Skin of body (tissue), 2 donors: ENCODE measurements around the gene GNAT2. TPM values are rescaled to one million over a fixed set of nuclear protein-coding genes. Genes with fewer than 3 reads are reported as not detected.

Experiments used
- DNase-seq: peaks from one replicate; lab custom pipeline; 2025; lab: John Stamatoyannopoulos, UW
- total RNA-seq: library from RNA; depleted of rRNA; stranded (reverse); fragments of >200 nt; gene quantifications from one replicate; pipeline ENCODE4 v1.2.3, GENCODE V29; 2014

The GNAT2 gene
- total RNA-seq, 1 donor from 2014 or later: not detected

DNA sequence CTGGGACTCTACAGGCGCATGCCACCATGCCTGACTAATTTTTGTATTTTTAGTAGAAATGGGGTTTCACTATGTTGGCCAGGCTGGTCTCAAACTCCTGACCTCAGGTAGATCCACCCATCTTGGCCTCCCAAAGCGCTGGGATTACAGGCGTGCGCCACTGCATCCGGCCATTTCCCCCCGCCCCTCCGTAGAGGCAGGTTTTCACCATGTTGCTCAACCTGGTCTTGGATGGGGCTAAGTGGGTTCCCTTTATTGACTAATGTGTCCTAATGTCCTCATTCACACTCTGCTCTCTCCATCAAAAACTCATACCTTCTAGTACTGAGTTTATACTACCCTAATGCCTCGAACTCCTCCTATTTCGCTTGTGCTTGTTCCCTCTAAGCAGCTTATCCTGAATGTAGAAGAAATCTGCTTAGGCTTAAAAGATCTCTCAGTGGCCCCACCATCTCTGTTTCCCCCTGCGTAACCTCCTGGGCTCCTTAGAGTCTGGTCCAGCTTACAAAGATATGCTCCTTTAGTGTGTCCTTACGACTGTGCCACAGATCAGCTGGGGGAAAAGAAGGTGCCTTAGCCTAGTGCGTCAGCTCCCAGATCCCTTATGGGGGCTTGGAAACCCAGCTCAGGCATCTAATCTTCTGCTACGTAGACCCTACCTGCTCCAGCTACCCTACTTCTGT, 8.0 kb downstream of the GNAT2 start:
- DNase-seq: no peak

DNA sequence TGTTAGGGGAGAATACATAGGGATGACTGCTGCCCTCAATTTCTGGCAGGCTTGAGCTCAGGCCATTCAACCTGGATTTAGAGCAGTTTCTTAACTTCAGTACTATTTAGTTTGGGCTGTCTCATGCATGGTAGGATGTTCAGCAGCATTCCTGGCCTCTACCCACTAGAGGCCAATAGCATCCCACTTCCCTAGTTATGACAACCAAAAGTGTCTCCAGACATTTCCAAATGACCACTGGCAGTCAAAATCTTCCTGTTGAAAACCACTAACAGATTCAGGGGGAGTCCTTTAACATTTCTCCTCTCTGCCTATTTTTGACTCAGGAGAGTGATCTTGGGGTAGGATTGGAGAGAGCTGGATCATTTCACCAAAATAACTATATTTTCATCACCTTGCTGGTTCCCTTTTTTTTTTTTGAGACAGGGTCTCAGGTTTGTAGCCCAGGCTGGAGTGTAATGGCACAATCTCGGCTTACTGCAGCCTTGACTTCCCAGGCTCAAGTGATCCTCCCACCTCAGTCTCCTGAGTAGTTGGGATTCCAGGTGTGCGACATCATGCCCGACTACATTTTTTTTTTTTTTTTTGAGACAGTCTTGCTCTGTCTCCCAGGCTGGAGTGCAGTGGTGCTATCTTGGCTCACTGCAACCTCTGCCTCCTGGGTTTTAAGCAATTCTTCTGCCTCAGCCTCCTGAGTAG, 8.7 kb downstream of the GNAT2 start:
- no peak for DNase-seq

DNA sequence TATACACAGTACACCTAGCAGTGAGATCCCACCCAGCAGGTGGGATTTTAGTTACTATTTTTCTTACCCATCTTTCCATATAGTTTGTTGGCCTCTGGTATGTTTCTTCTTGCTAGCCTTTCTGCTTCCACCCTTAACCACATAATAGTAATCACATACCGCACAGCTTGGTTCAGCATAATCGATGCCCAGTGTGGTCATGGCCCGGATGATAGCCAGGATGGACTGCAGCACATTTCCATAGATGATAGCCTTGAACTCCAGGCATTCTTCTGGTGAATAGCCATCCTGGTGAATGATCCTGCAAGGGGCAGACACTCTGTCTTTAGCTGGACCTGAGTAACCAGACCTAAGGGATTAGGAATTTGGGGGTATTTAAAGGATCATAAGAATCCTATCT, 9.5 kb downstream of the GNAT2 start:
- DNase-seq: no peak

DNA sequence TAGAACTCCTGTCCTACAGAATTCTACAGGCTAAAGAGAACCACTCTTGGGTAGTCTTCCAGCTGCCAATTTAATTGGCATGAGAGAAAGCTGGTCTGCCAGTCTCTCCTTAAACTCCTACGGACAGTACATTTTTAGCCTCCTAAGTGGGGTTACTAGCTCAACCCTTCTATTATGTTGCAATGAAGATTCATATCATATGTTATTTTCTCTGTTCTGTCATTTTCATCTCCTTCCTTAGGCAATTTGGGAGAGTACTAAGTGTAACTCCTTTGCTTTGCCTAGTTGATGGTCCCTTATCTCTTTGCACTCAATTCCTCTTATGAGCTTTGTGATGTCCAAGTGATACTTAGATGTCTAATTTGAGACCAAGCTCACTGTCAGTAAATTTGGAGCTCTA, 14.0 kb downstream of the GNAT2 start:
- no peak for DNase-seq

DNA sequence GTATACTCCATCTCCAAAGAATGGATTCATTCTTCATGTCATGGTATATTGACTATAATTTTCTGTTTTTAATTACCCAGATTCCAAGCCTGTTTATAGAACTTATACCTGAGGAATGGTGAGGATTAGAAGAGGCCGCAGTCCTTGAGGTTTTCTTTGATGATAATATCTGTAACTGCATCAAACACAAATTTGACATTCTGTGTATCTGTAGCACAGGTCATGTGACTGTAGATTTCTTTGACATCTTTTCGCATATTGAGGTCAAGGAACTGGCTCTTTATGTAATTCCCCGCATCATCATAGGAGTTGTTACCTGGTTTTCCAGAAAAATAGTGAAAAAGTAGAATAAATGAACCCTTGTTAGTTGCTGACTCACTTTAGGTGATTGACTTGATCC, 16.2 kb downstream of the GNAT2 start:
- DNase-seq: no peak

DNA sequence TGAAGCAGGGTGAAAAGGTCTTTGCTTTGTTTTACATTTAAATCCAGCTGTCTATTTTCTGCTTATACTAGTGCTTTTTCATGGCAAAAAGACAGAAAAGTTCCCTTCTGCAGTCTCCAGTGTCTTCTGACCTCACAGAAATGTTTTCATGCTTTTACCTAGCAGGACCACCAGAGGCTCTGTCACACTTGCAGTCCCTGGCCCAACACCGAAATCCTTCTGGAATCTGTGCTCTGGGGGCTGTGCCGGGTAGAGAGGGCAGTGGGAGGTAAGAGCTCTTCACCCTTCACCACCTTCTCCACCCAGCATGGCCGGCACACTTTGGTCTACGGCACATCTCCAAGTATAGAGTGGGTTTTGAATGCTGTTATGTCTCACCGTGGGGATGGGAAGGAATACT, 20.8 kb downstream of the GNAT2 start:
- no peak for DNase-seq

DNA sequence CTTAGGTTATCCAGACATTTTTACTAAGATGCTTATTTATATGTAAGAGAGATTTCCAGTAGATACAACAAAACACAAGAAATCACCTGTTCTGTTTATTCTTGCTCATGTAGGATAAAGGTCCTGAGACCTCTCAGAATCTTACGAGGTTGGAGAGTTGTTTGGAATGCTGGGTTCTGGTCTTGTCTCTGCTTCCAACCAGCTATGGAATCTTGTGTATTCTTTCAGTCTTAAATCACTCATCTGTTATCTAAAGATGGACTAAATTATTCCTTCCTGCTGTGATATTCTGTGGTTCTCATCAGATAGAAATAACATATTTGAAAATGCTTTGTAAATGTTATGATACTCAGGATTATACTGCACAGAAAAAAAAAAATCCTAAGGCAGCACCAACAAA, 21.3 kb downstream of the GNAT2 start:
- no peak for DNase-seq

DNA sequence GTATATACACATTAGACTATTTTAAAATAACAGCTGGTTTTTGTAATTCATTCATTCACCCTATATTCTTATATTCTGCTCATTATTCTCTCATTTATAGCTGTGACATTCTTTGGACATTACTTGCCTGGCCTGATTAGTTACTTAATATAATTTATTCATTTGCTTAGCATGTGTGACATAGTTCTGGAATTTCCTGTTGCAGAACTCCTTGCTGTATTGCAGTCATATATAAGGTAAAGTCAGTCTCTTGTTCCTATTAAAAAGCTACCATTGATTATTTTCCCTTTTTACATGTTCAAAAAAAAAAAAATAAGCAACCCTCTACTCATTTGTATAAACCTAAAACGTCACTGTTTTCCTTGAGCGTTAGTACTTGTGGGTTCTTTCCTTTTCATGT, 23.9 kb downstream of the GNAT2 start:
- no peak for DNase-seq

DNA sequence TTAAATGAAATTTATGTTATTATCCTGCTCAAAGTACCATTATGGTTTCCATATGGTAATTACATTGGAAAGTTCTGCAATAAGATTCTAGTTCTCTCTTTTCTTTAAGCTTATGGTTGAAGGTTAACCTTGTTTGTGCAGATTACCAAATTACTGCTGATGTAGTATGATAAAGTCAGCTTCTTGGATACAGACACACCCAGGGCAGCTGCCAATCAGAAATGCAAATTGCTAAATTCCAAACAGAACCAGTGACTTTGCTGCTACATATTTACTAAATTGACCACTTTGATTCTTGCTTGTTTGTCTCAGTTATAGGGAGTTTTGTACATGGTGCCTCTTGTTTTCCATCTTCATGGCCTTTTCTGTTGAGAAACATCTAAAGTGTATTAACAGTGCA, 26.5 kb downstream of the GNAT2 start:
- no peak for DNase-seq

DNA sequence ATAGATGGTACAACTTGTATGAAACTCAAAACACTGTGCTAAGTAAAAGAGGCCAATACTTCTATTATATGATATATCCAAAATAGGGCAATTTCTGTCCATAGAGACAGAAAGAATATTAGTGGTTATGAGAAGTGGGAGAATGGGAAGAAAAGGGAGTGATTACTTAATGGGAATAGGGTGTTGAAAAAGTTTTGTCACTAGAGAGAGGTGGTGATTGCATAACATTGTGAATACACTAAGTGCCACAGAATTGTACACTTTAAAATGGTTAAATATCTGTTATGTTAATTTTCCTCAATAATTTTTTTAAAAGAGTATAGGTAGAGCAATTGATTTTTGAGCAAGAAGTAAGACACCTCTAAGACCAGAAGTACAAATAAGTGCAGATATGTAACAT, 29.7 kb downstream of the GNAT2 start:
- DNase-seq: no peak

DNA sequence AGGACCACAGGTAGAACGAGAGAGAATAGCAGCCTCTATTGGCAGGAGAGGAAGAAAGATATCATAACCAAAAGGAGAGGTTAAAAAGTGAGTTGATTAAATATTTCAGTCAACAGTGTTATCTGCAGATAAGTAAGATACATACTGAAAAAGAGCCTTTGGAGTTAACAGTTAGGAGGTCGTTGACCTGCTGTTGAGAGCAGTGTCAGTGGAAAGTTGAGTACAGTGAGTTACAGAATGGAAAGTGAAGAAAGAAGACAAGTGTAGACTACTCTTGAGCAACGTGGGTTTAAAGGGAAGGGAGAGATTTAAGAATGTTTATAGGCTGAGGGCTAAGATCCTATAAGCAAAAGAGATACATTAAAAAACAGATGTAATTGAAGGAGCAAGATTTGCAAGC, 30.2 kb downstream of the GNAT2 start:
- no peak for DNase-seq

DNA sequence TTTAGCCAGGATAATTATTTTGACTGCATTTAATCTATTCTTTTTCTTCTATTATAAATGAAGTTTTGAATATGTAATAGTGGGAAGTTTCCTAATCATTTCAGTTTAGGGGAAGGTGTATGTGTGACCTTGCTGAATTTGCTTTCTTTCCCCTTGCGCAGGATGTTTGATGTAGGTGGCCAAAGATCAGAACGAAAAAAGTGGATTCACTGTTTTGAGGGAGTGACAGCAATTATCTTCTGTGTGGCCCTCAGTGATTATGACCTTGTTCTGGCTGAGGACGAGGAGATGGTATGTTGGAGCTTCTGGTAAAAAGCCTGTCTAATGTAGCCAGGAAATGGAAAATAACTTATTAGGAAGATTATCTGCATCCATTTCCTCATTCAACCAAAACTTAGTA, 33.4 kb downstream of the GNAT2 start:
- DNase-seq: no peak

DNA sequence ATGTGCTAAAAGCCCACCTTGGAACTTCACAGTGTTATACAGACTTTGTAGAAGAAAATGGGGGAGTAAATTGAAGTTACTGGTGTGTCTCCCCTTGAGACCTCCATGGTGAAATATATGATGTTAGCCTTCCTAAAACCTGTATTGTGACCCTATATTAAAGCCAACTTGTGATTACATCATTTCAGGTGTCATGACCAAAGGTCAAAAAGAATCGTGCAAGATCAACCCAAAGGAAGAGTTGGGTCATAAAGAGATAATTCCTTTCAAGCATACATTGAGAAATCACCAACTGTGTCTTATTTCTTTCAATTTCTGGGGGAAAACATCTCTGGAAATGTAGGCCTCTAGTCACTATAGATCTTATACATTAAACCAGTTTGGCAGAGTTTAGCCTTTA, 34.6 kb downstream of the GNAT2 start:
- DNase-seq: no peak

DNA sequence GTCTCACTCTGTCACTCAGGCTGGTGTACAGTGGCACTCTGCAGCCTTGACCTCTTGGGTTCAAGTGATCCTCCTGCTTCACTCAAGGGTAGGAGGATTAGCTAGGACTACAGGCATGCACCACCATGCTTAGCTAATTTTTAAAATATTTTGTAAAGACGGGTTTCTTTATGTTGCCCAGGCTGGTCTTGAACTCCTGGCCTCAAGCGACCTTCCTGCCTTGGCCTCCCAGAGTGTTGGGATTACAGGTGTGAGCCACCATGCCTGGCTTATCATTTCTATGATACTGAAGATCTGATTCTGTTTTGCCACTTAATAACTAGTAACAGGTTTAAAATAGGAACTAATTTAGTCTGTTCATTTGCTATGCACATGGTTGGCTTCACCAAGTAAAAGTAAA, 37.4 kb downstream of the GNAT2 start:
- DNase-seq: no peak

DNA sequence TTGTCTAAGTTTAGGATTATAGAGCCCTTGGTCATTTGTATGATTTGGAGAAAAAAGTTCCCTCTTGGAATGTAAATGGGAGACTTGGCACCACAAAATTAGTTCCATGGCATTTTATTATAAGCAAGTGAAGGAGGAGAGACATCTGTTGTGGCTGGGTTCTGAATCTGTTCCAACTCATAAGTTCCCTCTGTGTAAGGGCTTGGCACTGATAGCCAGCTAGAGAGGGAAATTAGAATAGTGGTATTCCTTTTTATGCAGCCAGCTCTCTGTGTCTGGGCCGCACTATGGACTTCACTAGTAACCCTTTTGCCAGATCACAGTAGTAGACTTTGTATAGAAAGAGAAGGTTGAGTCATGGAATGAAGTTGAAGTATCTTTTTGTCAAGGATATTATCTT, 39.9 kb downstream of the GNAT2 start:
- DNase-seq: no peak

DNA sequence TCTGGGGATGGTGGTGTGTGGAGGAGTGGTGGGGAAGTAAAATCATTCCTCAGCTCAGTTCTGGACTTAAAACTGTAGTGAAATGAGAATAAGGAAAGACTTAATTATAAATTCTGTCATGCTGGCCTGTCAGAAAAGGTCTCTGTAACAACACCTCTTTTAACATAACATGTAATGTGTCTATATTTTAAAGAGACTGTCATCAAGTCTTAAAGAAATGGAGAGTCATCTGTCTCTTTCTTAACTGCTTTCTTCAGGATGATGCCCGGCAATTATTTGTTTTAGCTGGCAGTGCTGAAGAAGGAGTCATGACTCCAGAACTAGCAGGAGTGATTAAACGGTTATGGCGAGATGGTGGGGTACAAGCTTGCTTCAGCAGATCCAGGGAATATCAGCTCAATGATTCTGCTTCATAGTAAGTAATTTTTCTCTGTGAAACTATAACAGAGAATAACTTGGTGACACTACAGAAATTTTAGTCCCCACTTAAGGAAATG, 40.4 kb downstream of the GNAT2 start:
- no peak for DNase-seq

DNA sequence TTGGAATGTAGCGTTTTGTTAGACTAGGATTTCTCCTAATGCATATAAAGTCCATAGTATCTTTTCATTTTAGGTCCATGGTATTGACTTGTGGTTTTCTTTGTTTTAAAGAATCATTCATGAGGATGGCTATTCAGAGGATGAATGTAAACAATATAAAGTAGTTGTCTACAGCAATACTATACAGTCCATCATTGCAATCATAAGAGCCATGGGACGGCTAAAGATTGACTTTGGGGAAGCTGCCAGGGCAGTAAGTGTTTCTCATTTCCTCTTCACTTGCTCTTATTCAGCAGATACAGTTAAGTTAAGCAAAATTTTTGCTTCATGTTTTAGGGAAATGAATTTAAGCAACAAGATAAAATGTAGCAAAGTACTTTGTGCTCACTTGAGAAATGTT, 45.6 kb downstream of the GNAT2 start:
- DNase-seq: no peak

DNA sequence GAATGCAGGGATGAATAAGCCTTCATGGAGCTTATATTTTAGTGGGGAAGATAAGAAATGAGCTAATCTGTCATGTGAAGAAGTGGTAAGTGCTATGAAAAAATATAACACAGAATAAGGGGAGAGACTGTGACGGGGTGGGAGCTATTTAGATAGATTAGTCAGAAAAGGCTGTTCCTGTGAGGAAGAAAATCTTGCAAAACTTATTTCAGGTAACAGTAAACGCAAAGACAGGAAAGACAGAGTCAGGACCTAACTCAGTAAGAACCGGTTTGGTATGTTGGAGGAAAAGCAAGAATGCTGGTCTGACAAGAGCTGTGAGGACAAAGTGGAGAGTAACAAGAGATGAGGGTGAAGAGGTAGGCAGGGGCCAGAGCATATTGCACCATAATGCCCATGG, 49.0 kb downstream of the GNAT2 start:
- DNase-seq: no peak

DNA sequence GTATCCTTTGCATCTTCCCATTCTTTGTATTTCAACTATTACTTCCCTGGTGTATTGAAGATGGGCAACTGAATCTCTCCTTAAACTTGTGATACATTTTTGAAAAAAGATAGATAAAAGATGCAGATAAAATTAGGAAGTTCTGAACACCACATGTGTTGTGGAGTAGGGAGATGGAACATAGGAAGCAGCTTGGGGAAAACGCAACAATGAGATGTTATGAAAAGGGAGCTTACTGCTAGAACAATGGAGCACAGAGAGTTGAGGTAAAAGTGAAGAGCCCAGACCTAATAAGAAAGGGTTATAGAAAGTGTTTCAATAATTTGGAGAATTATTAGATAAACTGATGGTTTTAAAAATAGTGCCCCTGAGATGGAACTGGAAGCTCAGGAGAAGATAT, 50.1 kb downstream of the GNAT2 start:
- no peak for DNase-seq

DNA sequence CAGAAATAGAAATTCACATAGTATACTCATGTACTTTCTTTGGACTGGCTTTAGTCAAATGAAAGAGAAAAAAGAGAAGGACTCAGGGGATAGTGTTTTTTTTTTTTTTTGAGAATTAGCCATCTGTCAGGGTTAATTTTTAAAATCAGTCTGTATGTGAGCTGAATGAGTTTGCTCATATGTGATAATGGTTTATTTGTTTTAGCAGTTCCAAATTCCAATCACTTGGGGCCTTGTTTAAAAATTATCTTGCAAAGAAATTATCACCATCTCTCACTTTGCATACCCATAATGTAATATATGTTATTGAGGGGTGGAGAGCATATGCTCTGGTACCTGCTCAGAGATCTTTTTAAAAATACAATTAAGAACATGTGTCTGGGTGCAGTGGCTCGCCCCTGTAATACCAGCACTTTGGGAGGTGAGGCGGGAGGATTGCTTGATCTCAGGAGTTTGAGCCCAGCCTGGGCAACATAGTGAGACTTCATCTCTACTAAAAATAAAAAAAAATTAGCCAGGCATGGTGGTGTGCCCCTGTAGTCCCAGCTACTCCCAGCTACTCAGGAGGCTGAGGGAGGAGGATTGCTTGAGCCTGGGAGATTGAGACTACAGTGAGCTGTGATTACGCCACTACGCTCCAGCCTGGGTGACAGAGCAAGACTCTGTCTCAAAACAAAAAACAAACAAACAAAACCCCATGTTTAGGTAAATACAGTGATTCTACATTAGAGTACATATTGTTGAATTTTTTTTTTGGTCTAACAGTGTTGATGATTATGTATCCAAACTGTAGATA, 51.3 kb downstream of the GNAT2 start:
- DNase-seq: no peak

DNA sequence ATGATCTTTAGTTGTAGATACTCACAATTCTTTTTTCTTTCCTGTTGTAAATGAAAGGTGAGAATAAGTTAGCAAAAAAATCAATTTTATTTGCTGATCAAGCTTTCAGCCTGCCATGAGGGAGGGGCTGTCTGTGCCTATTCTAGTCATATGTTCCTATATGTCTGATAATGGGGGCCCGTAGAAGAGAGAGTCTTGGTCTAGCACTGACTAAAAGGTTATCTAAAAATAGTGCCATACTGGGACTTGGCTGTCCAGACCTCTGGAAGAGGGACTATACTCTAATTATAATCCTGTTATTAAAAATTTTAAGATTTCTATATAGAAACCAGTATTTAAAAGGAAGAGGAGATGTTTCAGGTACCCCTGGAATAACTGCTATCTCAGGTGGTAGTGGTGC, 52.4 kb downstream of the GNAT2 start:
- DNase-seq: no peak

DNA sequence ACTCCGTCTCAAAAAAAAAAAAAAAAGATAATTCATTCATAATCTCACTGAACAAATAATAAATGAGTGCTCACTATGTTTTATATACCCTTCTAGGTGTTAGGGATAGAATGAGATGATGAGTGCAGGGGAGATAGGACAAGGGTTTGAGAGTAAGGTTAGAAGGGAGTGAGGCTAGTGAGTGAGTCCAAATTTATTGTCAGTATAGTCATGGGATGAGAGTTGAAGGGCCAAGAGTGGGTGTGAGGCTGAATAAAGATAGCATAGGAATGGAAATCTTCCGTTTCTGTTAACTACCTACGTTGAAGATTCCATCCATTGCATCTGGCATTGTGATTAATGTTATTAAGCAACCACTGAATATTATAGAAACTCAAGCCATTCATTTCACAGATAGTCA, 54.2 kb downstream of the GNAT2 start:
- DNase-seq: no peak
